Neuronal stem cell (in vitro differentiated cells): ENCODE measurements around the gene STBD1.
"Not testable (repeated sequence)": the region's sequence is repeated elsewhere in the genome, so short reads cannot be mapped to it uniquely, and the experiment has no call there.

ENCODE experiments used
- DNase-seq: peaks from one replicate; pipeline ENCODE4 v3.0.0-alpha.2; 2013; ENCODE audit warnings: low spot score
- H2AFZ ChIP-seq: one replicate; pipeline ENCODE4 v1.6.1; 2013; ENCODE audit warnings: mild to moderate bottlenecking, low read length, inconsistent platforms
- H2AK5ac ChIP-seq: 2 replicates; pipeline ENCODE4 v1.6.1; 2013; ENCODE audit warnings: low read depth, mild to moderate bottlenecking, inconsistent platforms, low read length, moderate library complexity, mixed read lengths
- H2BK120ac ChIP-seq: 2 replicates; pipeline ENCODE4 v1.6.1; 2013; ENCODE audit warnings: low read depth, mild to moderate bottlenecking, inconsistent platforms, low read length, moderate library complexity, mixed read lengths
- H2BK12ac ChIP-seq: one replicate; pipeline ENCODE4 v1.6.1; 2013; ENCODE audit warnings: low read length, inconsistent platforms
- H2BK15ac ChIP-seq: 2 replicates; pipeline ENCODE4 v1.6.1; 2013; ENCODE audit warnings: mild to moderate bottlenecking, low read length, inconsistent platforms, mixed read lengths
- H2BK5ac ChIP-seq: one replicate; pipeline ENCODE4 v1.6.1; 2013; ENCODE audit warnings: inconsistent platforms, mild to moderate bottlenecking, low read length, moderate library complexity
- H3K14ac ChIP-seq: one replicate; pipeline ENCODE4 v1.6.1; 2013; ENCODE audit warnings: low read length, inconsistent platforms
- H3K18ac ChIP-seq: 2 replicates; pipeline ENCODE4 v1.6.1; 2013; ENCODE audit warnings: low read length, inconsistent platforms
- H3K23ac ChIP-seq: 2 replicates; pipeline ENCODE4 v1.6.1; 2013; ENCODE audit warnings: low read depth, mild to moderate bottlenecking, mixed read lengths, low read length, inconsistent platforms; ENCODE audit not compliant: poor library complexity
- H3K27ac ChIP-seq: replicated peaks from 3 replicates; pipeline ENCODE4 v1.5.1; 2013; ENCODE audit warnings: low read length, inconsistent platforms
- H3K27me3 ChIP-seq, 3 experiments: 2 replicates each; pipeline ENCODE4 v1.6.1; 2013; ENCODE audit warnings: low read length in 3 of 3, mild to moderate bottlenecking in 2 of 3, inconsistent platforms in 1 of 3, low read depth in 1 of 3, mixed read lengths in 1 of 3, moderate library complexity in 1 of 3; ENCODE audit not compliant: control insufficient read depth in 3 of 3, insufficient read depth in 3 of 3
- H3K36me3 ChIP-seq, 2 donors: replicated peaks in 1 of 2; 2 replicates each; pipeline ENCODE4 v1.6.1; 2013; ENCODE audit warnings: low read length in 2 of 2; ENCODE audit not compliant: control insufficient read depth in 2 of 2, insufficient read depth in 2 of 2
- H3K4ac ChIP-seq: 2 replicates; pipeline ENCODE4 v1.6.1; 2013; ENCODE audit warnings: inconsistent platforms, mild to moderate bottlenecking, low read length, moderate library complexity
- H3K4me1 ChIP-seq, 2 donors: 1 replicate in 1 of 2; 2 replicates in 1 of 2; pipeline ENCODE4 v1.6.1; 2013; ENCODE audit warnings: low read length in 2 of 2, low read depth in 1 of 2; ENCODE audit not compliant: control insufficient read depth in 2 of 2, insufficient read depth in 1 of 2
- H3K4me2 ChIP-seq: one replicate; pipeline ENCODE4 v1.6.1; 2013; ENCODE audit warnings: mild to moderate bottlenecking, low read length, inconsistent platforms; ENCODE audit not compliant: insufficient read depth, poor library complexity, severe bottlenecking
- H3K4me3 ChIP-seq, 2 donors: 2 replicates each; pipeline ENCODE4 v1.5.1; 2013; ENCODE audit warnings: low read length in 2 of 2, mild to moderate bottlenecking in 2 of 2, inconsistent platforms in 1 of 2, moderate library complexity in 1 of 2
- H3K79me1 ChIP-seq: one replicate; pipeline ENCODE4 v1.6.1; 2013; ENCODE audit warnings: low read depth, mild to moderate bottlenecking, inconsistent platforms, low read length, moderate library complexity
- H3K9ac ChIP-seq: one replicate; pipeline ENCODE4 v1.6.1; 2013; ENCODE audit warnings: mild to moderate bottlenecking, low read depth, low read length, inconsistent platforms; ENCODE audit not compliant: poor library complexity
- H3K9me3 ChIP-seq, 2 donors: replicated peaks in 1 of 2; 2 replicates each; pipeline versions ENCODE3 to v1.6.1; 2013; ENCODE audit warnings: low read length in 2 of 2, mild to moderate bottlenecking in 2 of 2, inconsistent platforms in 1 of 2, low read depth in 1 of 2, mixed read lengths in 1 of 2, moderate library complexity in 1 of 2; ENCODE audit not compliant: control insufficient read depth in 2 of 2, insufficient read depth in 1 of 2
- H4K8ac ChIP-seq: one replicate; pipeline ENCODE4 v1.6.1; 2013; ENCODE audit warnings: low read depth, mild to moderate bottlenecking, inconsistent platforms, low read length, moderate library complexity
- H4K91ac ChIP-seq: one replicate; pipeline ENCODE4 v1.6.1; 2013; ENCODE audit warnings: low read length, low read depth, mild to moderate bottlenecking, inconsistent platforms; ENCODE audit not compliant: poor library complexity
- WGBS, 2 donors: extraction: QIAGEN DNeasy Blood & Tissue Kit; methylation state at CpG; one replicate each; pipeline ENCODE4 v1.1.7; 2013; ENCODE audit warnings: missing lambda C conversion rate in 2 of 2, mixed read lengths in 1 of 2; ENCODE audit not compliant: insufficient read length in 2 of 2, insufficient replicate concordance in 1 of 2; ENCODE audit errors: extremely low coverage in 2 of 2; 5-methylcytosine and 5-hydroxymethylcytosine counted together

The STBD1 gene

DNA sequence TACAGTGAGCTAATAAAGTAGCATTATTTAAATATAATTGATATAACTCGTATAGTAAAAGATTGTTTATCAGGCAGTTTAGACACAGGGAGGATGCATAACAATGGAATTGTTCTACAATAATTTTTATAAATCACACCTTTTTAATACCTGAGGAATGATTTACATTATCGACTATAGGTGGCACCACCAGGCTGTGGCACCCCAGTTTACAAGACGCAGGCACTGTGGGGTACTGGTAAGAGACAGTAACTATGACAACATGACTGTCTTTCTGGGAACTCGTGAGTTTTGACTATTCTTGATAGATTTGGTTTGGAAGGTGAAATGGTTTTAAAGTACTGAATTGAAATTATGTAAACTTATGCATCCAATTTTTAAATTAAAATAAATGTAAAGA, 27.1 kb upstream of the STBD1 start:
- Histone ChIP-seq H3K36me3 (no peaks in the 10 kb centered on the region), H2BK12ac (no peak overlapping the region), H4K8ac (no peak overlapping the region), H2AFZ (no peak overlapping the region), H3K27me3 (no peaks in the 10 kb centered on the region), H2BK120ac (no peak overlapping the region), H3K27ac (no peak overlapping the region), H3K4me1 (peaks cover 6 to 10% of the 10 kb centered on the region in 2 donors), H3K9ac (no peak overlapping the region), H3K4ac (no peak overlapping the region), H2AK5ac (no peak overlapping the region), H3K4me2 (no peak overlapping the region), H3K9me3 (no peaks in the 10 kb centered on the region), H2BK15ac (no peak overlapping the region), H2BK5ac (no peak overlapping the region), H3K79me1 (no peaks in the 10 kb centered on the region), H3K4me3 (no peak overlapping the region), H3K18ac (no peak overlapping the region), H3K14ac (no peak overlapping the region), H4K91ac (no peak overlapping the region), H3K23ac (no peak overlapping the region)
- no peak for DNase-seq
- no CpG with 5 or more reads among the region's 4 CpGs for WGBS, 2 donors

DNA sequence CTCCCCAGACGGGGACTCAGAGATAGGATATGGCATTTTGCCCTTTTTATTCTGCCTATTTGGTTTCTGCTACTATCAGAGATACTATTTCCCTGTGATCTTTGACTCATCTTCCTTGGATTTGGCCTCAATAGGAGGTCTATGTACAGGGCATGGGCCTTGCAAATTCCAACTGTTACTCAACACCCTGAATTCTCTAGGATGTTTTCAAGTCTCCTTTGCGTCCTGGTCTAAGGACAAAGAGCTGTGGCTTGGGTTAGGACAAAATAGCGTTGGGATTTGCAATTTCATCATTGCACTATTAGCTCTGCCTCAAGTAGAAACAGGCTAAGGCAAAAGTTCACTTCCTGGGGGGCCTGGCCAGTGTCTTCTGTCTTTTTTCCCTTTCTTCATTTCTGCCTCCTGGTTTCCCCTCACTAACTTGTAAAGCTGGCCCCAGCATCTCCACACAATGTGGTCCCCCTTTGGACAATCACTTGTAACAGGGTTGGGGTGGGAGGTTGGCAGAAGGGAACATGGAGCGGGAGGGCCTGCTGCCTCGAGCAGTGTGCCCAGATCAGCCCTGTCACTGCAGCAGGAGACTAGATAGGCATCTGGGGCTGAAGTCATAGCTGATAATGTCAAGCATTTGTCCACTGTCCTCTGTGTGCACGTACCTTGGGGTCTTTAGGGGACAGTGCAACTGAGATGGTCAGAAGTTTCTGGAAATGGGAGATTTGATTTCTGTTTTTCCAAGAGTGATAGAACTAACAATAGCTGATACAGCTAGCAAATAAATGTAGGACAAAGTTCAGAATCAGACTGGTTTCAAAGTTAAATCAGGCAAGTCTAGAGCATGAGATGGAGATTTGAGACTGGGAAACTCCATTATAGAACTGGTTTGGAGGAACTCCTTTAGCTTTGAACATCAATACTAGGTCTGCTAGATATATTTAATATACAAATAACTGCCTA, 25.8 kb upstream of the STBD1 start:
- WGBS, 2 donors = no CpG with 5 or more reads among the region's 6 CpGs
- H2BK120ac ChIP-seq = no peak overlapping the region

DNA sequence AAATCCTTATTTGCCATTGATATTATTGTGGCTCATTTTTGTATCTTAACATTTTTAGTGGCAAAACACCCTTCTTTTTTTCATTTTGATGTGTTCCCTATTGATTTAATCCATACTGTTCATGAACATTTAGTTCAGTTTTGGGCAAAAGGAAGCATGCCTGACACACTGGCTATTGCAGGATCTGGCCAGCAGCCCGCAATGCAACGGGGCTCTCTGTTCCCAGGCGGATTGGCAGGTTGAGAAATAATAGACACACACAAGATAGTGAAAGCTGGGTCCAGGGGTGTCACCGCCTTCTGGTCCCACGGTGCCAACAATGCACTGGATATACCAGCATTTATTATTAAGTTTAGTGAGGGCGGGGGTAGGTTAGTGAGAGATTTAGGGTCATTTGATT, 24.9 kb upstream of the STBD1 start:
- not testable (repeated sequence) for H2BK5ac ChIP-seq, H4K91ac ChIP-seq, H2AK5ac ChIP-seq, H3K27ac ChIP-seq, H3K9me3 ChIP-seq, H3K36me3 ChIP-seq, H3K9ac ChIP-seq, H3K4ac ChIP-seq, H3K14ac ChIP-seq, DNase-seq, H2BK15ac ChIP-seq, H3K79me1 ChIP-seq, H4K8ac ChIP-seq, H3K27me3 ChIP-seq, H3K4me2 ChIP-seq, H3K18ac ChIP-seq, H3K23ac ChIP-seq, H2BK120ac ChIP-seq, H2BK12ac ChIP-seq, H2AFZ ChIP-seq, H3K4me3 ChIP-seq
- H3K4me1 ChIP-seq = peaks cover 6 to 10% of the 10 kb centered on the region in 2 donors
- no CpG with 5 or more reads among the region's 6 CpGs for WGBS, 2 donors

More for the DNA sequence above, 25.8 kb upstream of the STBD1 start:
- Histone ChIP-seq H3K4ac (no peak overlapping the region), H3K36me3 (no peaks in the 10 kb centered on the region), H3K4me1 (peaks cover 6 to 10% of the 10 kb centered on the region in 2 donors), H3K23ac (no peak overlapping the region), H3K4me2 (no peak overlapping the region), H3K9ac (no peak overlapping the region), H3K27ac (no peak overlapping the region), H2BK15ac (no peak overlapping the region), H3K9me3 (no peaks in the 10 kb centered on the region), H2BK12ac (no peak overlapping the region), H3K14ac (no peak overlapping the region), H3K4me3 (no peak overlapping the region), H2BK5ac (no peak overlapping the region), H2AFZ (peak overlapping the region; percentile 58), H4K91ac (no peak overlapping the region), H2AK5ac (no peak overlapping the region), H3K79me1 (no peaks in the 10 kb centered on the region), H3K18ac (no peak overlapping the region), H4K8ac (no peak overlapping the region), H3K27me3 (no peaks in the 10 kb centered on the region)
- DNase-seq = no peak

DNA sequence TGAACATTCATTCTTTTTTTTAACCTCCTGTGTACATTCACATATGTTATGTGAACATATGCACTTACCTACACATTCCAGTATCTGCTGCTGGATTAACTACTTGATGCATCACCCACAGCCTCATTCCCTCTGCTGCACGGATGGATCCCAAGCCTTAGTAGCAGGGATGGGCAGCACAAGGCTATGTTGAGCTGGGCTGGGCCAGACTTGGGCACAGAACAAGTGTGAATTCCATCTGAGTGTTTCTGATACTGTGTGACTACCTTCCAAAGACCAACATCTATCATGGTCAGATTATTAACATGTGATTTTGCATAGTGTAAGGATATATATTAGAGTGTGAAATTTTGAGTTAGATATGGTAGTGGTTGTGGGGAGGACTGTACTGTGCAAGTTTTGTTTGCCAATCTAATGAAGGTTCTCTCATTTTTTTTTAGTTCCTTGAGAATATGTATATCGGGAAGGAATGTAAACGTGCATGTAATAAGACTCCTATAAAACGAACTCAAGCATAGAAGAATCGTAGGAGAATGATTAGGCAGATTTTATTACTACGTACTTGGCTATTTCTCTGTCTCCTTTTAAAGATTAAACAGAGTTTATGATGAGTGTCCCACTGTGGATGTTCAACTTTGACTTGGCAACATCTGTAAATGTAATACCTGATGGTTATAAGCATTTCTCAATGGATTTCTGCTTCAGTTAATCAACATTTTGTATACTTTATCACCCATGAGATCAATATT, 23.4 kb upstream of the STBD1 start:
- WGBS, 2 donors = no CpG with 5 or more reads among the region's 6 CpGs
- H4K8ac ChIP-seq = no peak overlapping the region

More for the DNA sequence above, 23.4 kb upstream of the STBD1 start:
- H3K18ac ChIP-seq = peak overlapping the region; percentile 27
- no peaks in the 10 kb centered on the region for H3K9me3 ChIP-seq
- H3K4ac ChIP-seq = no peak overlapping the region
- H4K91ac ChIP-seq = no peak overlapping the region
- no peak overlapping the region for H3K4me2 ChIP-seq
- H3K27ac ChIP-seq = no peak overlapping the region
- no peak overlapping the region for H2BK5ac ChIP-seq
- no peak overlapping the region for H3K14ac ChIP-seq
- no peak overlapping the region for H2BK15ac ChIP-seq
- peaks cover 6 to 10% of the 10 kb centered on the region in 2 donors for H3K4me1 ChIP-seq
- H2AFZ ChIP-seq = no peak overlapping the region
- H3K23ac ChIP-seq = no peak overlapping the region
- H3K27me3 ChIP-seq = no peaks in the 10 kb centered on the region
- H3K36me3 ChIP-seq = no peaks in the 10 kb centered on the region
- no peak overlapping the region for H3K9ac ChIP-seq
- no peak overlapping the region for H2BK120ac ChIP-seq
- no peak overlapping the region for H2AK5ac ChIP-seq
- H3K79me1 ChIP-seq = no peaks in the 10 kb centered on the region
- no peak overlapping the region for H2BK12ac ChIP-seq
- no peak for DNase-seq
- H3K4me3 ChIP-seq = no peak overlapping the region
